GM12864 (cell line): ENCODE data around the gene ETV5.

Experiments
- DNase-seq: peaks from one replicate; pipeline ENCODE4 v3.0.0-alpha.2; 2011; ENCODE audit warnings: low read depth
- H3K4me3 ChIP-seq: 2 replicates; pipeline ENCODE4 v1.5.1; 2011; ENCODE audit warnings: mild to moderate bottlenecking, low read depth, low read length, control low read depth
- CTCF ChIP-seq: IDR thresholded peaks from 2 replicates; pipeline ENCODE4 v1.5.1; 2011; ENCODE audit warnings: low read depth, mild to moderate bottlenecking, moderate library complexity, low read length, control low read depth, inconsistent platforms; ENCODE audit errors: missing control alignments

The ETV5 gene

DNA sequence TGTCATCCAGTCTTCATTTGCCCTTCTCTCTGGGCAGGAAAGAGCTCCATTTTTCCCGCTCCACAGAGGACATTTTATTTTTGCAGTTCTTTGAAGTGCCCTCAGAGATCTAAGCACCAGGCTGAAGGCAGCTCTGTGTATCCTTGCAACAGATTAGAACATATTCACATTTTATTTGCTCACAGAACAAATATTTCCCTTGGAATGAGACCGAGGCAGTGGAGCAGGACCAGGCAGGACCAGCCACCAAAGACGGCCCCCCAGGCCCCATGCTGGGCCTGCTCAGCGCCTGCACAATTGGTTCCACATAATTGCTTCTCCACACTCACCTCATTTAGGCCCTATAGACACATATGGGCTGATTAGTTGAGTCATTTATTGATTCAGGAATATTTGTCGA is 15.7 kb upstream of the ETV5 start:
- TF ChIP-seq CTCF, result no peak
- no peak overlapping the region for H3K4me3 ChIP-seq
- DNase-seq, result no peak

DNA sequence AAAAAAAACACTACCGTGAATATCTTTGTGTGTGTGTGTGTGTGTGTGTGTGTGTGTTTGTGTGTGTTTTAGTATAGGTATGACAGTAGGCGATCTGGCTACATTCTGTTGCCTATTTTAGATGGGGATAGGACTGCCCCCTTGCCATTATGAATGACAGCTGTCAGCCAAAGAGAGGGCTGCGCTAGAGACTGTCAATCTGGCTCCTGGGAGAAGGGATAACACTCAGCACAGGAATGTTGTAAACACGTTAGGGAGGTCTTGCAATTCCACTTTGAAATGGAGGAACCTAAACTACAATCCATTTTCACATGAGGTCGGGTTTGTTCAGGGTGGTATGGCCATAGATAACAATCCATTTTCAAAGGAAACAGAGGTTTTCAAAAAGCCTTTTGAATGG is 14.1 kb upstream of the ETV5 start:
- DNase-seq, result no peak
- no peak overlapping the region for H3K4me3 ChIP-seq
- TF ChIP-seq CTCF, result no peak

DNA sequence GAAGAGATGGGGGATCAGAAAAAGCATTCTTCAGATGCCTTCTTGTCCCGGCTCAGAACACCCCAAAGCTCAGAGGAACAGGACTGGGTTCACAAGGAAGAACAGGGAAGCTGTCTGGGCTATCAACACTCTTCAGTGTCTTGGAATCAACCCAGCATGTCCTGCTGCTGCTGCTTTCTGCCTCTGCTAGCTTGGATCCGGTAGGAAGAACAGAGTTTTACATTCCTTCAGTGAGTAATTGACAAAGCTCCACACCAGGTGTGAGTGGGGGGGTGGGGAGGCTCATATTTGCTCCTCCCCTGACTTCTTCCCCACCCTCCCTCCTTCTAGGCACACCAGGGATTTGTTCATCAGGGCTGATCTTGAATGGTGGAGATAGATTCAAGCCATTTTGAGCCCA is 13.1 kb upstream of the ETV5 start:
- H3K4me3 ChIP-seq, result no peak overlapping the region
- TF ChIP-seq CTCF, result no peak
- no peak for DNase-seq

GRCh38 chr3:186121278-186121677 is 12.4 kb upstream of the ETV5 start:
- no peak for TF ChIP-seq CTCF
- DNase-seq, result no peak
- no peak overlapping the region for H3K4me3 ChIP-seq

- no peak overlapping the region for H3K4me3 ChIP-seq
- no peak for DNase-seq
- no peak for TF ChIP-seq CTCF
Observed at GRCh38 chr3:186119499-186119898, 10.6 kb upstream of the ETV5 start.

GRCh38 chr3:186118692-186119091 is 9.8 kb upstream of the ETV5 start:
- H3K4me3 ChIP-seq, result no peak overlapping the region
- TF ChIP-seq CTCF, result no peak
- no peak for DNase-seq

DNA sequence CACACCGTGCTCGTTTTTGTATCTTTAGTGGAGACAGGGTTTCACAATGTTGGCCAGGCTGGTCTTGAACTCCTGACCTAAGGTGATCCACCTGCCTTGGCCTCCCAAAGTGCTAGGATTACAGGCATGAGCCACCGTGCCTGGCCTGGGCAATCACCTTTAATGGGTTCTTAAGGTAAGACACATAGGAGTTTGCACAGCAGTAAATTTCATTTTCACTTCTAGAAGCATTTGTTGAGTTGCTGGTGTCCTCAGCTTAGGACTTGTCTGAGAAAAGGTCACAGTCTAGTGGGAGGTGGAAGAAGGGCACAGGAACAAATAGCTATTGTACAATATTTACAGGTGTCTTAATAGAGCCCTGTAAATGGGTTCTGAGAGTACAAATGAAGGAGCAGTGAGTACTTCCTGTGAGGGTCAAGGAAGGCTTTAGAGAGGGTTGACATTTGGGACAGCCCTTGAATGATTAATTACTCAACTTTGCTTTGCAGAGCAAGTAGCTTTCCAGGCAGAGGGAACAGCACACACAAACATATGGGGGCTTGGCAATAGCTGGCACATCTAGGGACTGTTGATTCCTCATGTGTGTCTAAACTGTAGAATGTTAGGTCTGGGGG is 8.7 kb upstream of the ETV5 start:
- no peak for DNase-seq
- TF ChIP-seq CTCF, result no peak
- no peak overlapping the region for H3K4me3 ChIP-seq
